H9 (cell line): ENCODE results near the gene MTHFD1. TPM values are rescaled to one million over a fixed set of nuclear protein-coding genes. Genes with fewer than 3 reads are reported as not detected.
A peak's percentile ranks its signal among the peaks of the same experiment; 100 is the strongest.

Experiments used
- DNase-seq: peaks from one replicate; pipeline ENCODE4 v3.0.0-alpha.2; 2017
- H2AFZ ChIP-seq: one replicate; pipeline ENCODE4 v1.6.1; 2013; ENCODE audit warnings: mild to moderate bottlenecking, low read length, control low read depth, moderate library complexity
- H2AK5ac ChIP-seq: 2 replicates; pipeline ENCODE4 v1.6.1; 2013; ENCODE audit warnings: low read length, control low read depth, mixed read lengths; ENCODE audit not compliant: insufficient read length
- H2BK120ac ChIP-seq: one replicate; pipeline ENCODE4 v1.6.1; 2013; ENCODE audit warnings: low read depth, mild to moderate bottlenecking, low read length, control low read depth, inconsistent platforms; ENCODE audit not compliant: poor library complexity, severe bottlenecking
- H2BK12ac ChIP-seq: 2 replicates; pipeline ENCODE4 v1.6.1; 2013; ENCODE audit warnings: low read length, control low read depth, mixed read lengths, low read depth; ENCODE audit not compliant: insufficient read length
- H2BK15ac ChIP-seq: 2 replicates; pipeline ENCODE4 v1.6.1; 2013; ENCODE audit warnings: low read depth, low read length, control low read depth
- H2BK20ac ChIP-seq: one replicate; pipeline ENCODE4 v1.6.1; 2013; ENCODE audit warnings: low read depth, mild to moderate bottlenecking, low read length, control low read depth, inconsistent platforms; ENCODE audit not compliant: poor library complexity, severe bottlenecking
- H2BK5ac ChIP-seq: 2 replicates; pipeline ENCODE4 v1.6.1; 2013; ENCODE audit warnings: low read length, control low read depth, mixed read lengths; ENCODE audit not compliant: insufficient read length
- H3K14ac ChIP-seq: 2 replicates; pipeline ENCODE4 v1.6.1; 2013; ENCODE audit warnings: low read length, control low read depth; ENCODE audit not compliant: insufficient read depth
- H3K18ac ChIP-seq: 2 replicates; pipeline ENCODE4 v1.6.1; 2013; ENCODE audit warnings: low read depth, mild to moderate bottlenecking, mixed read lengths, low read length, control low read depth; ENCODE audit not compliant: insufficient read length
- H3K23ac ChIP-seq: 2 replicates; pipeline ENCODE4 v1.6.1; 2013; ENCODE audit warnings: low read length, control low read depth, mixed read lengths, low read depth; ENCODE audit not compliant: insufficient read length
- H3K23me2 ChIP-seq: 2 replicates; pipeline ENCODE4 v1.6.1; 2013; ENCODE audit warnings: low read depth, mild to moderate bottlenecking, mixed read lengths, low read length, control low read depth; ENCODE audit not compliant: insufficient read length, poor library complexity, severe bottlenecking
- H3K27ac ChIP-seq: 2 replicates; pipeline ENCODE4 v1.5.1; 2013; ENCODE audit warnings: low read length, control low read depth, mixed read lengths, low read depth; ENCODE audit not compliant: insufficient read length
- H3K27me3 ChIP-seq: 2 replicates; pipeline ENCODE4 v1.6.1; 2013; ENCODE audit warnings: low read length, control low read depth, inconsistent platforms; ENCODE audit not compliant: insufficient read depth
- H3K4ac ChIP-seq: 2 replicates; pipeline ENCODE4 v1.6.1; 2013; ENCODE audit warnings: low read depth, mild to moderate bottlenecking, control low read depth, inconsistent platforms, low read length, moderate library complexity
- H3K4me1 ChIP-seq: 2 replicates; pipeline ENCODE4 v1.6.1; 2013; ENCODE audit warnings: low read length, control low read depth, inconsistent platforms; ENCODE audit not compliant: insufficient read depth
- H3K4me2 ChIP-seq: 2 replicates; pipeline ENCODE4 v1.6.1; 2013; ENCODE audit warnings: low read length, control low read depth, mixed read lengths; ENCODE audit not compliant: insufficient read length, insufficient read depth
- H3K56ac ChIP-seq: 2 replicates; pipeline ENCODE4 v1.6.1; 2013; ENCODE audit warnings: low read depth, mild to moderate bottlenecking, mixed read lengths, low read length, control low read depth; ENCODE audit not compliant: insufficient read length
- H3K79me1 ChIP-seq: 2 replicates; pipeline ENCODE4 v1.6.1; 2013; ENCODE audit warnings: low read depth, mild to moderate bottlenecking, moderate library complexity, low read length, control low read depth, inconsistent platforms; ENCODE audit not compliant: insufficient read depth, poor library complexity, severe bottlenecking
- H3K79me2 ChIP-seq: 2 replicates; pipeline ENCODE4 v1.6.1; 2013; ENCODE audit warnings: low read length, control low read depth, inconsistent platforms; ENCODE audit not compliant: insufficient read depth
- H3K9ac ChIP-seq: 2 replicates; pipeline ENCODE4 v1.6.1; 2013; ENCODE audit warnings: low read length, control low read depth, mixed read lengths; ENCODE audit not compliant: insufficient read length; ENCODE audit errors: extremely low read depth
- H3K9me3 ChIP-seq: one replicate; pipeline ENCODE4 v1.6.1; 2013; ENCODE audit warnings: low read depth, low read length, inconsistent platforms; ENCODE audit not compliant: control insufficient read depth
- H3T11ph ChIP-seq: one replicate; pipeline ENCODE4 v1.6.1; 2013; ENCODE audit warnings: mild to moderate bottlenecking, low read length, control low read depth, inconsistent platforms
- H4K20me1 ChIP-seq: one replicate; pipeline ENCODE4 v1.6.1; 2013; ENCODE audit not compliant: control insufficient read depth, insufficient read length, insufficient read depth
- H4K5ac ChIP-seq: 2 replicates; pipeline ENCODE4 v1.6.1; 2013; ENCODE audit warnings: low read depth, mild to moderate bottlenecking, mixed read lengths, low read length, control low read depth; ENCODE audit not compliant: insufficient read length
- H4K8ac ChIP-seq: replicated peaks from 2 replicates; pipeline ENCODE4 v1.6.1; 2013; ENCODE audit warnings: low read length, control low read depth, mixed read lengths, low read depth; ENCODE audit not compliant: insufficient read length
- H4K91ac ChIP-seq: 2 replicates; pipeline ENCODE4 v1.6.1; 2013; ENCODE audit warnings: low read depth, mild to moderate bottlenecking, moderate library complexity, mixed read lengths, low read length, control low read depth; ENCODE audit not compliant: insufficient read length
- H3K27ac Mint-ChIP-seq, 3 experiments: 2 replicates in 2 of 3; 3 replicates in 1 of 3; pipeline ENCODE4 v1.8.0; 2020 to 2021; ENCODE audit warnings: mixed read lengths in 3 of 3, mild to moderate bottlenecking in 1 of 3, moderate library complexity in 1 of 3
- H3K27me3 Mint-ChIP-seq: 2 replicates; pipeline ENCODE4 v1.8.0; 2021; ENCODE audit warnings: low read depth, mild to moderate bottlenecking, moderate library complexity, mixed read lengths
- H3K36me3 Mint-ChIP-seq, 3 experiments: 2 replicates in 2 of 3; 3 replicates in 1 of 3; pipeline ENCODE4 v1.8.0; 2020 to 2021; ENCODE audit warnings: low read depth in 3 of 3, mixed read lengths in 3 of 3; ENCODE audit not compliant: insufficient read depth in 1 of 3
- H3K4me1 Mint-ChIP-seq, 2 experiments: 2 replicates each; pipeline ENCODE4 v1.8.0; 2020; ENCODE audit warnings: mixed read lengths in 2 of 2
- H3K4me3 Mint-ChIP-seq, 2 experiments: 2 replicates in 1 of 2; 3 replicates in 1 of 2; pipeline ENCODE4 v1.8.0; 2020 to 2021; ENCODE audit warnings: mild to moderate bottlenecking in 2 of 2, mixed read lengths in 2 of 2, moderate library complexity in 1 of 2
- H3K9me3 Mint-ChIP-seq, 2 experiments: 2 replicates in 1 of 2; 3 replicates in 1 of 2; pipeline ENCODE4 v1.8.0; 2020; ENCODE audit warnings: mild to moderate bottlenecking in 2 of 2, mixed read lengths in 2 of 2, moderate library complexity in 1 of 2
- CTCF ChIP-seq: fragments of 200-600 bp; sonication (generic); conservative IDR thresholded peaks from 3 replicates; pipeline ENCODE4 v1.8.0; 2021; ENCODE audit warnings: antibody characterized with exemption, mild to moderate bottlenecking
- WGBS: extraction: QIAGEN DNeasy Blood & Tissue Kit; methylation state at CpG from one replicate; pipeline ENCODE4 v1.1.7; 2013; ENCODE audit warnings: missing lambda C conversion rate, low lambda C conversion rate, mixed read lengths; ENCODE audit not compliant: insufficient read length; ENCODE audit errors: extremely low coverage; 5-methylcytosine and 5-hydroxymethylcytosine counted together
- total RNA-seq: library from RNA; stranded (reverse); gene quantifications from 2 replicates; pipeline ENCODE4 v1.2.1, GENCODE V29; 2021

Gene MTHFD1
- total RNA-seq, 1 experiment from 2014 or later: 203 TPM

DNA sequence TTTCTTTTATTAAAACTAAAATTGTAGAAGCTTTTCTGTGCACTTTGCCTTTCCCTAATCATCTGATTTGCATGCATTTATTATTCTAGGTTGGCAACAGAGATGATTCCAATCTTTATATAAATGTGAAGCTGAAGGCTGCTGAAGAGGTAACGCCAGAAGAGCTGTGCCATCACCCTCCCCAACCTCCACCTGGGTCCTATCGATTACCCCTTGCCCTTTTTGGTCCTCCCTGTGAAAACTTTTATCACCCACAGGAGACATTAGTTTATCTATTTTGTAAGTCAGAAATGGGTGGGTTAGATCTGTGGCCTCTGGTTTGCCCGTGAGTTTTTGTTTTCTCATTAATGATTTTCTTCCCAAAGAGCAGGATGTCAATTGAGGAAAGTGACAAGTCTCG is 22.8 kb downstream of the MTHFD1 start:
- no peaks in the 10 kb centered on the region for H3K79me1 ChIP-seq

More for the DNA sequence above, 22.8 kb downstream of the MTHFD1 start:
- Histone ChIP-seq H3K27ac (no peak overlapping the region), H3K4ac (no peak overlapping the region), H3T11ph (no peak overlapping the region), H3K14ac (no peak overlapping the region), H3K9me3 (no peaks in the 10 kb centered on the region), H3K4me2 (no peak overlapping the region), H3K79me2 (no peaks in the 10 kb centered on the region), H3K56ac (no peak overlapping the region), H4K91ac (no peak overlapping the region), H2BK12ac (no peak overlapping the region), H3K9ac (no peak overlapping the region), H3K18ac (no peak overlapping the region), H2AK5ac (no peak overlapping the region), H2BK5ac (no peak overlapping the region), H3K23ac (no peak overlapping the region), H4K8ac (no peak overlapping the region), H3K23me2 (no peaks in the 10 kb centered on the region), H3K27me3 (no peaks in the 10 kb centered on the region), H2BK15ac (no peak overlapping the region), H2BK120ac (no peak overlapping the region), H2AFZ (no peak overlapping the region), H2BK20ac (no peak overlapping the region), H3K4me1 (no peaks in the 10 kb centered on the region), H4K5ac (no peak overlapping the region), H4K20me1 (no peaks in the 10 kb centered on the region)
- peaks cover 17 to 71% (median 44%) of the 10 kb centered on the region in 3 experiments; a peak in 6 of 7 replicates for H3K36me3 Mint-ChIP-seq
- H3K4me1 Mint-ChIP-seq: peaks cover 9 to 15% of the 10 kb centered on the region in 2 experiments
- no CpG with 5 or more reads among the region's 4 CpGs for WGBS
- no peak overlapping the region; a peak in 1 of 5 replicates for H3K4me3 Mint-ChIP-seq
- H3K9me3 Mint-ChIP-seq: no peaks in the 10 kb centered on the region
- TF ChIP-seq CTCF: no peak
- DNase-seq: no peak
- H3K27ac Mint-ChIP-seq: peak overlapping the region in 2 of 3 experiments; percentile 44 to 58; a peak in 4 of 7 replicates
- no peaks in the 10 kb centered on the region for H3K27me3 Mint-ChIP-seq
